GM10248 (cell line): ENCODE measurements around the gene IFT122.

Experiments used
- CTCF ChIA-PET: fragments of 300-600 bp; sonication (Branson Sonifier 250); formaldehyde crosslinking; extraction: SDS; loops from one replicate; lab custom pipeline; 2021; ENCODE audit warnings: antibody characterized with exemption; lab: Yijun Ruan, JAX
- POLR2A ChIA-PET: fragments of 350-650 bp; sonication (Branson Sonifier 250); formaldehyde crosslinking; extraction: SDS; loops from one replicate; lab custom pipeline; 2020; ENCODE audit warnings: antibody characterized with exemption; lab: Yijun Ruan, JAX
- DNase-seq: peaks from one replicate; pipeline ENCODE4 v3.0.0; 2012; ENCODE audit errors: extremely low spot score
- CTCF ChIP-seq: IDR thresholded peaks from 2 replicates; pipeline ENCODE4 v1.5.1; 2012; ENCODE audit warnings: mild to moderate bottlenecking, low read depth; ENCODE audit errors: extremely low read depth, missing control alignments, control extremely low read depth

Gene IFT122

GRCh38 chr3:129449279-129450115, 9.5 kb downstream of the IFT122 start:
- ChIA-PET POLR2A (no interaction called here), CTCF (no interaction called here)
- DNase-seq = no peak
- TF ChIP-seq CTCF = no peak

- no peak for DNase-seq
- ChIA-PET POLR2A (no interaction called here), CTCF (interaction anchor here (1.1 to 1.5 kb wide), 2 partner anchors 8 to 16 kb away, joined by 3 to 4 read pairs; no protein-coding TSS in a partner anchor)
- TF ChIP-seq CTCF = no peak
Measured at GRCh38 chr3:129453732-129454131, 13.7 kb downstream of the IFT122 start.

- TF ChIP-seq CTCF = no peak
Measured at GRCh38 chr3:129460155-129460554, 20.1 kb downstream of the IFT122 start.

GRCh38 chr3:129460572-129460971, 20.5 kb downstream of the IFT122 start:
- no peak for DNase-seq
- CTCF ChIA-PET = interaction anchor here (1.7 kb wide), 1 partner anchor 9 kb away, joined by 5 read pairs; no protein-coding TSS in a partner anchor
- POLR2A ChIA-PET = no interaction called here
- no peak for TF ChIP-seq CTCF

More at GRCh38 chr3:129460155-129460554, 20.1 kb downstream of the IFT122 start:
- POLR2A ChIA-PET = no interaction called here
- CTCF ChIA-PET = interaction anchor here (1.7 kb wide), 1 partner anchor 9 kb away, joined by 5 read pairs; no protein-coding TSS in a partner anchor
- no peak for DNase-seq

- ChIA-PET CTCF (interaction anchor here (1.7 kb wide), 1 partner anchor 8 kb away, joined by 5 read pairs; no protein-coding TSS in a partner anchor), POLR2A (no interaction called here)
- no peak for TF ChIP-seq CTCF
- no peak for DNase-seq
Measured at GRCh38 chr3:129461022-129461421, 21.0 kb downstream of the IFT122 start.

GRCh38 chr3:129461461-129462146, 21.6 kb downstream of the IFT122 start:
- DNase-seq = no peak
- ChIA-PET POLR2A (interaction anchor here (0.5 kb wide), 1 partner anchor 25 kb away, joined by 3 read pairs; no protein-coding TSS in a partner anchor), CTCF (interaction anchor here (1.3 to 1.4 kb wide), 2 partner anchors 8 to 29 kb away, joined by 3 to 4 read pairs; no protein-coding TSS in a partner anchor)
- no peak for TF ChIP-seq CTCF
